Brain microvascular endothelial cell (primary cell): ENCODE measurements around the gene DDX23.

Experiments
- DNase-seq: peaks from one replicate; pipeline ENCODE4 v3.0.0-alpha.2; 2020
- H3K27ac ChIP-seq: fragments of 250-450 bp; sonication (Bioruptor Pico); 2 replicates; pipeline ENCODE4 v1.5.1; 2020; ENCODE audit warnings: mild to moderate bottlenecking, moderate library complexity
- H3K27me3 ChIP-seq: fragments of 250-450 bp; sonication (Bioruptor Pico); replicated peaks from 2 replicates; pipeline ENCODE4 v1.5.1; 2020; ENCODE audit warnings: mild to moderate bottlenecking
- H3K36me3 ChIP-seq: fragments of 250-450 bp; sonication (Bioruptor Pico); replicated peaks from 2 replicates; pipeline ENCODE4 v1.5.1; 2020; ENCODE audit warnings: mild to moderate bottlenecking
- H3K4me3 ChIP-seq: 2 replicates; pipeline ENCODE4 v1.5.1; 2011; ENCODE audit warnings: low read depth, mild to moderate bottlenecking, control low read depth, low read length, moderate library complexity
- CTCF ChIP-seq: IDR thresholded peaks from 2 replicates; pipeline ENCODE4 v1.5.1; 2011; ENCODE audit warnings: low read depth, mild to moderate bottlenecking, moderate library complexity, low read length, control low read depth, inconsistent platforms; ENCODE audit errors: missing control alignments
- in situ Hi-C: cut with HindIII; loops from 2 replicates; pipeline ENCODE4 v1.10.0; 2017; ENCODE audit warnings: low sequenced_read_pairs, low pct_ligation_motif_present

The DDX23 gene

DNA sequence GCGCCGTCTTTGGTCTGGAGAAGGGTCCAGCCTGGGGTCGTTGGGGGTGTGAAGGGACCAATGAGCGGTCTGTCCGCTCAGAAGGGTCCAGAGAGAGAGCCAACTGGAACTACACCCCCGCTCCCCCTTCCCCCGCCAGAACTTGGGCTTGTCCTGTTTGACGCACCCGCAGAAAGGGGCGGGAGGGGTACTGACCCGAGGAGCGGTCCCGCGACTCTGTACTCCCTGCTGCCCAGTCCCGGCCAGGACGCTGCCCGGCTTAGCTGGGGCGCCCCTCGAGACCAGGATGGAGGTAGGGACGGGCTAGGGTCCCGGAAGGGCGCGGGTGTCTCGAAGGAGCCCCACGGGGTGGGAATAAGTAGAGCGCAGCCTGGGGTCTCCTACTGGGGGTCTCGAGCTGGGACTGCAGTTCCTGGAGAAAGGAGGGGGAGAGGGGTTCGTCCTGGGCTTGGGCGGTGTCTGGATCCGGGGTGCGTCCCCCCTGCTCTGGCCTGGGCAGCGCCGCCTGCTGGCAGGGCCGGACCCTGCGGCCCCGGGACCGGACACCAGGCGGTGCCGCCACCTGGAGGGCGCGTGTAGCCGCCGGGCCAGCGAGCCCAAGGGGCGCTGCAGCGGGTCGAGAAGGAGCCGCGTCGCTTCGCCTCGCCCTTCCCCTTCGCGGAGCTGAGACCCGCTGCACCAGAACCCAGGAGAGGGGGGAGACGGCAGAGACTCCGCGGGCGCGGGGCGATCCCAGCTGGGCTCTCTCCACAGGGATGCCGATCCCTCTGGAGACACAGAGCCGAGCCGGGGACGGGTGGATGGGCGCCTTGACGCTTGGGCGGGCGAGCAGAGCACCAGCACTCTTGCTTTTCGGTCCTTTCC lies 37.5 kb downstream of the DDX23 start:
- peak; percentile 76 for TF ChIP-seq CTCF
- peak overlapping the region; percentile 81 for H3K4me3 ChIP-seq
- peak overlapping the region; percentile 65 for H3K27ac ChIP-seq

DNA sequence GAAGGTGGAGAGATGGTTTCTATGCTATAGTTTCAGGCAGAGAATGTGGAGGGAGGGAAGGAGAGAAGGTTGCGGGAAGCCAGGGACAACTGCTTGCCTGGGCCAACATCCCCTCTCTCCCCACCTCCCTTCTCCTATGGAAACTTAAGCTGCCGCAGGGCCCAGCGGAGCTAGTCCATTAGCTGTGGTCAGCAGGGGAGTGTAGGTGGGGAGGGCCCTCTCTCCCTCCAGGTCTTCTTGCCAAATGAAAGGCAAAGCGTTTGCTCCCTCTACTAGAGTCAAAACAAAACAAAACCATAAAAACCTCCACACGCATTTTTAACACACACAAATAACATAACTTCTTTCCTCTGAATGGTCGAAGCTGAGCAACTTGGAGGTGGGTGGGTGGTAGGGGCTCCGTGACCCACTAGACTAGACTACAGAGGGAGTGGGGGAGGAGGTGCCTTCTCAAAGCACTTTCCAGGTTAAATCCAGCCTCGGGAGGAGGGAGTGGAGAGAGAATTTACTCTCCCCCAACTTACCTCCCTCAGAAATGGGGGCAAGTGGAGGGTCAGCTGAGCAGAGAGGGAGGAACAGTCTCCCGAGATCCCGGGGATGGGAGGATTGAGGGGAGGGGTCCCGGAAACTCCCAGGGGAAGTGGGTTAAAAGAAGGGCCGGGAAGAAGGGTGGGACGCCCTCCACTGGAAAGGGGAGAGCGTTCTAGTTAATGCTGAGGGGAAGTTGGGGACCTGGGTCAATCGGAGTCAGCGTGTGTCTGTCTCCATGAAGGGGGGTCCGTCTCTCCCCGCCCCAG lies 38.3 kb downstream of the DDX23 start:
- peak overlapping the region; percentile 65 for H3K27ac ChIP-seq
- no peaks in the 10 kb centered on the region for H3K27me3 ChIP-seq
- peak overlapping the region; percentile 81 for H3K4me3 ChIP-seq
- in situ Hi-C loops = no loop called here
- DNase-seq = no peak
- H3K36me3 ChIP-seq = no peaks in the 10 kb centered on the region
- TF ChIP-seq CTCF = peak; percentile 28

More for the DNA sequence above, 37.5 kb downstream of the DDX23 start:
- Histone ChIP-seq H3K36me3 (no peaks in the 10 kb centered on the region), H3K27me3 (no peaks in the 10 kb centered on the region)
- in situ Hi-C loops = no loop called here
- peak; percentile 64 for DNase-seq

GRCh38 chr12:48812389-48812788 lies 39.6 kb downstream of the DDX23 start:
- peak overlapping the region; percentile 10 for H3K27ac ChIP-seq
- in situ Hi-C loops = no loop called here
- no peaks in the 10 kb centered on the region for H3K27me3 ChIP-seq
- no peak for DNase-seq
- H3K4me3 ChIP-seq = no peak overlapping the region
- TF ChIP-seq CTCF = no peak
- no peaks in the 10 kb centered on the region for H3K36me3 ChIP-seq

DNA sequence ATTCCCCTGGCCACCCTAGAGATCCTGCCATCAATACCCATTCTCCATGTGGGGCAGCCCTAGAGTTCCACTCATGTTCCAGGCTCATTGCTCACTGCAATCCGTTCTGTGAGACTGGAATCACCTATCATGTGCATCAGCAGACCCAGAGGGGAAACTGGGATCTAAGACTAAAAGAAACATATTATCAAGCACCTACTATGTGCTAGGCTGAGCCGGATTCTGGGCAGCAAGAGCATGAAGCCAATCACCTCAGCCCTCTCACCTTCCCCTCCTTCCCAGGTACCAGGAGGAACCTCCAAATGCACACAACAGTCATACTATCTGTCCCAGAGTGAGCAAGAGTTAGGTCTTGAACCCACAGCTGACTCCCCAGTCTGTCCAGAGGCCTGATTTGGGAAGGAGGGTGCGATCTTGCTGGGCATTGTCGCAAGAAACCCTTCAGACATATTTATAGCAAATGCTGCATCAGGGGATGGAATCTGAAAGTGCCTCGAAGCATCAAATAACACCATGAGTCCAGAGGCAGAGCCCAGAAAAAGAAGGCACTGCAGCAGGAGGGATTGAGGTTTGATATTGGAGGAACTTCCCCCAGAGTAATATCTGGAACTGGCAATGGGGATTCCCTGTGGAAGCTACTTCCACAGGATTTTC lies 40.4 kb downstream of the DDX23 start:
- H3K36me3 ChIP-seq = no peaks in the 10 kb centered on the region
- peak overlapping the region; percentile 74 for H3K27ac ChIP-seq
- TF ChIP-seq CTCF = no peak
- H3K4me3 ChIP-seq = no peak overlapping the region
- H3K27me3 ChIP-seq = no peaks in the 10 kb centered on the region
- in situ Hi-C loops = no loop called here
- DNase-seq = no peak

DNA sequence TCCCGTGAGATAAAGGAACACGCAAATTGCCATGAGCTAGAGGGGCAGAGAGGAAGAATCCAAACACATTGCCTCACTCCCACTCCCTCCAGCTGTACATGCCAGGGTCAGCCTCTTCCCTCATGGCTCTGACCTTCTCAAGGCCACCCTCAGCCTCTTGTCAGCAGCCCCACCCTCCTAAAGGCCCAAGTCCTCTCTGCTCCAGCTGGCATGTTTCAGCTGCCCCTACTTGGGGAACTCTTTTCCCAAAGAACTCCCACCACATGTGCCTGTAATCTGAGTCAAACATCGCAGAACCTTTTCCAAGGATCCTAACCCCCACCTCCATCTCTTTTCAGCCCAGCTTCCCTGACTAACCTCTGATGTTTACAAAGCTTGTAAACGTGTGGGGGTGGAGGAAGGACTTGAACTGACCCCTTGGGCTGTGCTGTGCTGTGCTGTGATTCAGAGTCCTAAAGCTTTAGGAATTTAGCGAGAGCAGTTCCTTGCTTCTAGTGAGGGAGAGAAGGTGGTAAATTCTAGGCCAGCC lies 41.0 kb downstream of the DDX23 start:
- in situ Hi-C loops = no loop called here
- H3K27ac ChIP-seq = peak overlapping the region; percentile 74
- peak; percentile 89 for DNase-seq
- H3K4me3 ChIP-seq = no peak overlapping the region
- H3K36me3 ChIP-seq = no peaks in the 10 kb centered on the region
- no peaks in the 10 kb centered on the region for H3K27me3 ChIP-seq
- no peak for TF ChIP-seq CTCF
